NCI-H1048 (cell line): ENCODE results near the gene MRTO4.
"Not testable (repeated sequence)": the region's sequence is repeated elsewhere in the genome, so short reads cannot be mapped to it uniquely, and the experiment has no call there.

Source experiments
- DNase-seq: peaks from one replicate; lab custom pipeline; 2025; lab: John Stamatoyannopoulos, UW

Gene MRTO4

DNA sequence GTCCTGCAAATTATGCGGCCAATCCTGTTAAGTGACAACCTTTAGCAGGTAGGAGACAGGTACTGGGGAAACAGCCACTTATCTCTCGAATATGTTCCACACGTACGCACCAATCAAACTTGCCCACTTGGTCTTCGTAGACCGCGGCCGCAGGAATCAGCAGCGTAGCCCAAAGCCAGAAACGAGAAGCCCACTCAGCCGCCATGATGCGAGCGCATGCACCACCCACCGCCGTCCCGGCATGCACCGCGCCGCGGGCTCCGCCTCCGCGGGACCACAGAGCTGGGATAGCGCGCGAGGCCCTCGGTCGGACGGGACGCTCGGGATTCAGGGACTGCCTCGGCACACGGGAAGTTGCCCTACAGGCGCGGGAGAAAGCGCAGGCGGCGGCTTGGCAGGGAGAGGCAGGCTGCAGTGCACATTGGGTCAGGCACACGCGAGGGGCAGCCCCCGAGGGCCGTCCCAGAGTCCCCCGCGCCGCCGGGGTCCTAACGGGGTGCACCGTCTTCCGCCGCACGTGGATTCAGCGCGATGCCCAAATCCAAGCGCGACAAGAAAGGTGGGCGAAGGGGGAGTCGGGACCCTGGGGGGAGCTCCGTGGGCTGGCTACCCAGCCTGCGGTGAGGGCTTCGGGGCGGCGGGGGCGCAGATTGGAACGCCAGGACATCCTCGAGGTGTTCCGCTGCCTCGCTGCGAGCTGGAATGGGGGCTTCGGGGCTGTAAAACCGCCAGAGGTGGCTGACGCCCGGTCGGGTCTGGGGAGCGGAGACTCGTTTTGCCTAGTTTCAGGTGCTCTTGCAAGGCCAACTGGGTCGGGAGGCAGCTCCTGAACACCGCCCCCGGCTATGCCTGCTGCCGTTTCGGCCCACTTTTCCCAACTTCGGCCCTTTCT, at the start of gene MRTO4, which contains the start of gene EMC1:
TSS of gene MRTO4 (plus strand) at position 501 of the 892 bp plus-strand sequence. CDS start at position 532, 31 bp downstream.
TSS of gene EMC1 (minus strand) at position 220 of the 892 bp plus-strand sequence. CDS start at position 205, 15 bp downstream.
- DNase-seq: peak; percentile 11

DNA sequence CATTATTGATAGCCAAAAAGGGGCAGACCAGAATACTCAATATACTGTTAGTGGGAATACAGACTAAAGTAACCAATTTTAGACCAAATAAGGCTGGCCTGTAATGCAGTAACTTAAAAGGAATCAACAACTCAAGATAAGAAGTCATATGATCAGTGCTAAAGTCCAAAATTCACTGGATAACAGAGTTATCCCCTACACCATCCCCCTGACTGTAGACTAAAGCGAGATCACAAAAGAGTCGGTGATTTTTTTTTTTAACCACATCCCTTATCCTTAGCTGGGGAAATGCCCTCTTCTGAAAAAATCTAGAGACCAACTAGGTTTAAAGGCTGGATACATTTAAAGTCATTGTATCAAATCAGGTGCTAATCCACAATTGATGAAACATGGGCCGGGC, 49.2 kb upstream of the MRTO4 start:
- no peak for DNase-seq

DNA sequence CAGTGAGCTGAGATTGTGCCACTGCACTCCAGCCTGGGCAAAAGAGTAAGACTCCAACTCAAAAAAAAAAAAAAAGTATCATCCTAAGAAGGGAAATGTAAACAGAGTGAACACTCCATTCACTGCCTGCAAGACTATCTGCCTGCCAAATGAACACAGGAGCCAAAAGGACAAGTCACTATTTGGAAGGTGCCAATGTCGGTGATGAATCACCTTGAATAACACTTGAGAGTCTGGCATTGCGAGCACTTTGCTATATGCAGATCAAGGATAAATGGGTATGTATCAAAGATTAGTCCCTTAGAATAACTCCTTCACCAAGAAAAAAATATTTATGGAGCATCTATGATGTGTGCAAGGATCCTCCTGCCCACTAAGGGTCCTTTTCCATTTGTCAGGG, 48.2 kb upstream of the MRTO4 start:
- DNase-seq: no peak

DNA sequence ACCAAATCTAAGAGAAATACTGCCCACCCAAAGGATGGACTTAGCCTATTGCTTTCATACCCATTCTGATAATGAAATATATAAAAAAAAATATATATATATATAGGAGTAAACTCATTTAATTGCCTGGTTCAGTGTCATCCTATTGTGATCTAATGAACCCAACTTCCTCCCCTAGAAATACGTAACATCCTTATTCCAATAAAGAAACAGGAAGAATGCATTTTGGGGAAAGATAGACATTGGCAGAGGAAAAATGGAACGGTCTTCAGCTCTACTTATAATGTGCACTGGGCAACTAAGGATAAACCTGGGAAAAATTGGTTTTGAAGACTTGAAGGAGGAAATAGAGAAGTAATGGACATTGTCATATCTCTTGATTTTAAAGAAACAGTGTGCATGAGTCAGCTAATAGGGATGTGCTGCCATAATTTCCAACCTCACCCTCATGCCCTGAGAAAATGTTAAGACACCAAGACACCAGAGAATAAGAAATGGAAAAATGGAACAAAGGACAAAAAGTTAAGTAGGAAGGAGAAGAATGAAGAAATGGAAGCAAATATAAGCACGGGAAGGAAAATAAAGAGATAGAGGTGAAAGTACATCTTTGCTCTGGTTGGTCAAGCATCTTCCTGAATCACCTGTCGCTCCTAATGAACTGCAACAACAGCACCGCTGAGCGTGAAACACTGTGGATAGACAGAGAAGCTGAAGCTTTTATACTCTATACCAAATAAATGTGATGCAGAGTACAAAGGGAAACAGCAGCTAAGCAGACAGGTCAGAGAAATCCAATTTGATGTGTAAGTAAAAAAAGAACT, 46.9 kb upstream of the MRTO4 start:
- no peak for DNase-seq

DNA sequence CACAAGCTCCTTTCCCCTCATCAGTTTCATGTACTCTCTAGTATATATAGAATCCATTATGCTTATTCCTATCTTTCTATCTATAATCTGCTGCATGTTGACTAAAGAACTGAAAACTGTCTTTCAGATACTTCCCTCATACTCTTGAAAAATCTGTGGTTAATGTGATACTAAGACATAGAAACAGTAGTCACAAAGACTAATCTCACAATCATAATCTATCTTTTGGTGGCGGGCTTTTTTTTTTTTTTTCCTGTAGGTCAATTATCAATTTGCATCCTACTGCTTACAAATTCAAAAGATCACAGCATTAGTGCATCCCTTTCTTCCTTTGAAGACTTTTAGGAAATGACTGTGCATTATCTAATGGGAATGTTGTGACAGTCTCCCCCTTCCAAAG, 46.2 kb upstream of the MRTO4 start:
- no peak for DNase-seq

DNA sequence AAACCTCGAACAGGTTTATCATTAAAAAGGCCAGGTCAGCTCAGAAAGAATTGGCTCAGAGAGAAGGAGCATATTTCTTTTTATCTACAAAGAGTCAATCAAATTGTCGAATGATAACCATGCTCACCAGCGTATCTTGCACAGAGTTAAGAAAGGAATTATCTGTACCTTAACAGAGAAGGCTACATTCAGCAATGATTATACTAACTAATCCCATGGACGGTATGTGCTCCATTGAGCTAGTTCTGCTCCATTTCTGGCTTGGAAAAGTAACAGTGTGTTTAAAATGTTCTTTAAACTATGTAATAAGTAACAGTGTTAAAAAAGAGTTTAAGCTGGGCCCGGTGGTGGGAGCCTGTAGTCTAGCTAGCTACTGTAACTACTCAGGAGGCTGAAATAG, 45.8 kb upstream of the MRTO4 start:
- no peak for DNase-seq

DNA sequence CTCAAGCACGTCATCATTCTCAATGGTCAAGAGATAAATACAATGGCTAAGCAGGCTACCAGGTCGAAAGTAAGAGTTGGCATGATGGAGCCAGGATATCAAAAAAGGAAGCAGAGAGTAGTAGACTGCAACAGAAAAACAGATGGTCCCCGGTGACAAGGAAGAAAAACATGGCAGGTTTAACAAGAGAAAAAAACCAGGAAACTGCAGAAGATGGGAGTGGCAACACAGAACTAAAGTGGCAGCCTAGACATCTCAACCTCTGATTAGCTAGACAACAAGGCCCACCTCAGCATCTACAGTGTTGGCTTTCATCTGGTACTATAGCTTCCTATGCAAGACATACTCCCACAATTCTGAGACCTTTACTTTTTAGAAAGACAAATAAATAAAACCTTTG, 44.7 kb upstream of the MRTO4 start:
- no peak for DNase-seq

DNA sequence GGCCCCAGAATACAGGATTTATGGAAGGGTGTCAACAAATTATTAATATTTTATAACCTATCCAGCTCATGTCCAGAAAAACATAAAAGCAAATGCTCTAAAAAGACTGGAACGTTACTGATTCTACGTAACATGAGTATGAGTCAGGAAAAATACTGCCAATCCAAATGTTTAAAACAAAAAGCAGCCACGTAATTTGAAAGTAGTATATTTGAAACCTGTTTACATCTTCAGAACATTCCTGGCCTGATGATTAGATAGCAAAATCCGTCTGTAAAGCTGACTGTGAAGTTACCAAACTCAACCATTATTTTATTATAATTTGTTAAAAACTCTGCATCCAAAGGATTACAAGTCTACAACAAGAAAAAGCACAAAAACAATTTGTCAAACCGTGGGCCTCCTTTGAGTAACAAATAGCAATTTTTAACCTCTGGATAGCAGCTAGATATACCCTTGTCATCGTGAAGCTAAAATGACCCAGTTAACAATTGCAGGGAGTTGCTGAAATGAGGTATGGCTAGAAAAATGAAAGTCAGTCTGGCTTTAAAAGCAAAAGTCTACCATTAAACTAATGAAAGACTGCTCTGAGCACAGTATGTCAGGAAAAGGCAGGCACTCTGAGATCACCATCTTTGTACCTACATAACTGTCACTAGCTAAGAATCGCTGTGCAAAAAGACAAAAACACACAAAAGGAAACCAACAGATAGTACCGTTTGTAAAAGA, 42.7 kb upstream of the MRTO4 start:
- no peak for DNase-seq

DNA sequence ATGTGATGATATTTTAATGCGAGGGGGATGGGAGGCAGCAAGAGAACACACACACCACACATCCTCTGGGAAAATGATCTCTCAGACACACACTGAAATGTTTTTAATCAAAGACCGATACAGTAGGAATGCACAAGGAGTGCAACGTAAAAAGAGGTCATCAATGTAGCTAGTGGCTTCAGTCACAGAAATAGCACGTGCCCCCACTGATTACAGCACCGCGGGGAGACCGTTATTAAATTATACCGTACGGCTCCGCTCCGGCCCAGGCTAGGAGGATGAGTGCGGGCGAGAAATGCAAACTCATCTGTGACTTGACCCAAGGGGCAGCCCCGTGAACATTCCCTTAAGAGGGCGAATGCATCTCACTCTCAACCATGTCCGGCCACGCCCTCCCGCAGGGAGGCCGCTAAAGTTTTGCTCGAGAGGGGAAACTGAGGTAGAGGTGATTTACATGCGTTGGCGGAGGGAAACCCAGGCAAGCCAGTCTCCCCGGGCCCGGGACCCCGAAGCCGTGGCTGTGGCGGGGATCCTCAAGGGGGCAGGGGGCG, 42.1 kb upstream of the MRTO4 start:
- no peak for DNase-seq

DNA sequence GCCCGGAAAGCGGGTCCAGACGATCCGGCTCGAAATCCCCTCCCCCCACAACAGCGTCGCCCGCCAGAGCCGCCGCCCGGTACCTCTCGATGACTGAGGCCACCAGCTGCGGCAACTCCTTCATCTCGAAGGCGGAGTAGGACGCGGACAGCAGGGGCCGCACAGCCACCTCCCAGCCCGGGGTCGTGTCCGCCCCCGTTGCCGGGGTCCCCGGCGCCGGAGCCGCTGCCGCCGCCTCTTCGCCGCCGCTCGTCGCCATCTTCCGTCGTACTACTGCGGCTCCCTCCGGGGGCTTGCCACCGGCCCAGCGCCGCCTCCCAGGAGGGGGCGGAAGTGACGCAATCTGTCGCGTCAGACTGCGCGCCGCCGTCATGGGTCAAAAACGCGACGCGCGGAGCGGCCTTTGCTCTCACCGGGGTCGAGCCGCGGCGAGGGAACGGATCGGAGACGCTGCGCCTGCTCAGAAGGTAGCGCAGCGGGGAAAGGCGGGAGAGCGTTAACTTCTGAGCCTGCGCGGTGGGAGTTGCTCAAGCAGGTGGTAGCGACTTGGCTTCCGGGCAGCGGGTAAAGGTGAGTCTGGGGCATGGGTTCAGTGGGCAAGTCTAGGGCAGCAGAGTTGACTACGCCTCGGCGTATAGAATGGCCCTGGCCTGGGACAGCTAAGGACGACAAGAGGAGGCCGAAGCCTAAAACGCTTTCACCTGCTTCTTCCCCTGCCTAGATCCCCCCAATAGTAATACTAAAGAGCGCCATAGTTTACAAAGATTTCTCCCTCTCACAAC, 41.4 kb upstream of the MRTO4 start, which contains the start of gene UBR4:
TSS of gene UBR4 (minus strand) at position 277 of the 782 bp plus-strand sequence. CDS start at position 259, 18 bp downstream.
- DNase-seq: peak; percentile 91

DNA sequence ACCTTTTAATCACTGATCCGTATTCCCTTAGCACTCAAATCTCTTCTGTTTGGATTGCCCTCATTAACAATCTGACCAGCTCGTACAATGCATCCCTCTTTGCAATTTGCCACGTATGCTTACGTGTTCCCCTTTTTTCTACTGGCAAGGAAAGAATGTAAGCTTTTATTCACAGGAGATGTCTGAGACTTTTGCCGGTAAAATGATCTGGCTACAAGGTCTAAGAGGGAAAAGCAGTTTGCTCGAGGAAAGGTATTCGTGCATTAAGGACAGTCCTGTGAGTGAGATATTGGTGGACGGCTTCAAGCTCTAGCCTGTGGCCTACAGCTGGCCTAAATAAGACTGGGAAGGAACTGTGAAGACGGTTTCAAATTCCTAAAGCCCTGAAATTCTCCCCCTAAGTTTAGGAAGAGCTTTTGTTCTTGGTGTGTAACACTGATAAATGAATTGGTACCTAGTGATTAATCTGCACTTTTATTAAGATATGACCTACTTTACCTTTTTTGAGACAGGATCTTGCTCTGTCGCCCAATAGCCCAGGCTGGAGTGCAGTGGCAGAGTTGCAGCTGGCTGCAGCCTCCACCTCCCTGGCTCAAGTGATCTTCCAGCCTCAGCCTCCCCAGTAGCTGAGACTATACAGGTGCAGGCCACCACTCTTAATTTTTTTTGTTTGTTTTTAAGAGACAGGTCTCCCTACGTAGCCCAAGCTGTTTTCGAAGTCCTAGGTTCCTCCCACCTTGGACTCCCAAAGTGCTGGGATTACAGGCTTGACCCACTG, 40.6 kb upstream of the MRTO4 start:
- DNase-seq: no peak

DNA sequence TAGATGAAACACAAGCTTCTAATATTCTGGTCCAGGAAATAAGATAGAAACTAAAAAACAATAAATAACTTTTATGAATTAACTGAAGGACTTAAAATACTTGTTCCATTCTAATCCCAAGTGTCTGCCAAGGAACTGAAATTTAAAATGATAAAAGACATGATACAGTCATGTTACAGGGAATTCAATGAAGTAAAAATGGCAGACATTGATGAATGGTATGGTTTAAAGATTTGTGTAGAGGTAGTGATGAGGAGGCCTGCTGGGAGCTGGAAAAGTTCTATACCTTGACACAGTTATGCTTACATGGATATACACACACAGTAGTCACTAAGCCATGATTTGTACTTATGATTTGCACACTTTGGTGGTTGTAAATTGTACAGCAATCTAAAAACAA, 39.4 kb upstream of the MRTO4 start:
- no peak for DNase-seq

DNA sequence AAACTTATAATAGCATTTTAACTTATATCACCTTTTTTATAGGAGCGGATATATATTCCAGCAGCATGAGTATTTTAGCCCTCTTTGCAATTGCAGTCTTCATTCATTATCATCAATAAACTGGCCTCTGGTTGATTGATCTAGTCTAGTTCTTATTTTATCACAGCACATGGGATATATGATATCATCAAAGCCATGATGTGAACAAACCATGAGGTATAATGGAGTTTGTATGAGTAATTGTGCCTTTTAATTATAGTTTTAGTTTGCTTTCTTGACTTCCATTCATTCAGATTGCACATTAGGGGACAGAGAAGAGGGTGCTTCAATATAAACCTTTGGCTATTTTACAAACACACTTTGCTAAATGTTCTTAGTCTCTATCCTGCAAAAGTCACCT, 38.0 kb upstream of the MRTO4 start:
- no peak for DNase-seq

DNA sequence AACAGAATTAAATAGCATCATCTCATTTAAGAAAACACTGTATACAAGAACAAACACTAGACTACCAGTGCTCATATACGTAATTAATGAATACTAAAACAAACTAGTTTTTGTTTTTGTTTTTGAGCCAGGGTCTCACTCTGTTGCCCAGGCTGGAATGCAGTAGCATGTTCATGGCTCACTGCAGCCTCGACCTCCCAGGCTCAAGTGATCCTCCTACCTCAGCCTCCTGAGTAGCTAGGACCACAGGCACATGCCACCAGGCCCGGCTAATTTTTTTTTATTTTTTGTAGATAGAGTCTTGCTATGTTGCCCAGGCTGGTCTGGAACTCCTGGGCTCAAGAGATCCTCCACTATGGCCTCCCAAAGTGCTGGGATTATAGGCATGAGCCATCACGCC, 35.0 kb upstream of the MRTO4 start:
- not testable (repeated sequence) for DNase-seq

DNA sequence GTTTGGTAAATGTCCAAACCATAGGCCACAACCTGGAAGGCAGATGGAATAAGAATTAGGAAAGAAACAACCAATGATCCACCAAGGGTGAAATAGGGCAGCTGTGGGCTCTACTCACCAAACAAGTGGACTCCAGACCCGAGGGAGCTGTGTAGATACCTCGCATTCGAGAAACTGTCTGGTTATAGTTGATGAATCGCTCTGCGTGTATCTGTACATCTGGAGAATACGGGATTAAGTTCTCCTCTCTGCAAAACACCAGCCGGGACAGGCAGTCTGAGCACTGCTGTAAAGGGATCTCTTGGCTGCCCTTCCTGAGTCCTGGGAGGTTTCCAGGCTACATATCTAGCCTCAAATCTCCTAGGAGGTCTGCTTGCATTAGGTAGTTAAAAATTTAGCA, 32.2 kb upstream of the MRTO4 start:
- DNase-seq: no peak

DNA sequence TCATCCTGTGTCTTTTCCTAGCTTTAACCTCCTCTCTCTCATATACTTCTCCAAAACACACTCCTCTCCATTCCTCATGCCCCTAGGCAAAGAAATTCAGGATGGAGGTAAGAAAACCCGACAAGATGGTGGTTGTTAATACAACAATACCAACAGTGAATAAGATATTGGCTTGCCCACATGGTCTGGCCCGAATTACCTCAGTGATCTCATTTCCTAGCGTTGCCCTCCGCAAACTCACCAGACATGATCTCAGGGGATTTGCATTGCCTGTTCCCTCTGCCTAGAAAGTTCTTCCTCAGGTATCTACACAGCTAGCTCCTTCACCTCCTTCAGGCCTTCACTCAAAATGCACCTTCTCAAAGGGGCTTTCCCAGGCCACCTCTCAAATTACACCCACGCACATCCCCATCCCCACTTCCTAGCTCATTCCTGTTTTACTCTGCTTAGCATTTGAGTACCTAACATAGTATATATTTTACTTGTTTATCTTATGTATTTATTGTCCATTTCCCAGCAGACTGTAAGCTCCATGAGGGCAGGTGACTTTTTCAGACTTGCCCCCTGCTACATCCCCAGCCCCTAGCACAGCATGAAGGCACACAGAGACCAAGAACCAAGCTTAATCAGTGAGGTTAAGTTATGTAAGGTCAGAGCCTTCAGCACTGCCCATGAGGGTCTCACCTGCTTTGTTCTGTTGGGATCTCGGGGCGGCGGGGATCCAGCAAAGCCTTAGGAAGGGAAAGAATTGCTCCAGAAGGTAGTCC, 31.3 kb upstream of the MRTO4 start:
- DNase-seq: no peak

DNA sequence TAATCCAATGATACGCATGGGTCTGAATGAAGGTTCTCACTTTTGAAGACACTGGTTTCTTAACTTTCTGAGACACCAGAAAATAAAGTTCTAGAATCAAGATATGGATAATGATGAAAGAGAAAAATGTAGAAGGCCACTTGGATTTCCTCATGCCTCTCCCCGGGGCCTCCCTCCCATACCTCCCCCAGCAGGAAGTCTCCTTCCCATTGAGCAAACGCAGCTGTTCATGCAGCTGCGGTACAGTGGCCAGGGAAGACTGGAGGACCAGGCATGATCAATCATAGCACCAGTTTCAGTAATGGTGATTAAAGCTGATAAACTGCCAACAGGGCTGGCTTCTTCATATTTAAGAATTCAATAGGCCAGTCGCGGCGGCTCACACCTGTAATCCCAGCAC, 30.6 kb upstream of the MRTO4 start:
- DNase-seq: no peak

DNA sequence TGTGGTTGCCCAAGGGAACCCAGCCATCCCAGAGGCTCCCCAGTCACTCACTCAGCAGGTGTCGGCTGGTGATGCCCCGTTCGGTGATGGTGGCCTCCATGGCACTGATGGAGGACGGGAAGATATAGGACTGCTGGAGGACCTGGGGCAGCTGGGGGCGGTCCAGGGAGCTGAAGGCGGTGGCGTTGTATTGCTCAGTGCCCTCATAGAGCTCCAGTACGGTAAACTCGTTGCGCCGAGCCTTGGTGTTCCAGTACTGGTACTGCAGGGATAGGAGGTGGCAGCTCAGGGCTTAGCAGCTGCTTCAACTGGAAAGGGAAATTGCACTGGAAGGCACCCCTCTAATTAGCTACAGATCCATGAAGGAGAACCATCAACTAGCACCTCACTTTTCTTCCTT, 29.0 kb upstream of the MRTO4 start:
- no peak for DNase-seq
